Cardiac fibroblast (primary cell): ENCODE data around the gene ARL10.

Source experiments
- DNase-seq, 2 donors: peaks; one replicate each; pipeline versions ENCODE4 v3.0.0 to v3.0.0-alpha.2; 2010; ENCODE audit warnings: low read depth in 2 of 2
- H3K4me3 ChIP-seq, 2 donors: replicated peaks in 1 of 2; 1 replicate in 1 of 2; 2 replicates in 1 of 2; pipeline ENCODE4 v1.5.1; 2011; ENCODE audit warnings: low read depth in 2 of 2, low read length in 2 of 2, mild to moderate bottlenecking in 2 of 2, moderate library complexity in 1 of 2
- CTCF ChIP-seq: IDR thresholded peaks from one replicate; pipeline ENCODE4 v1.5.1; 2011; ENCODE audit warnings: low read depth, mild to moderate bottlenecking, low read length, inconsistent platforms

ARL10 gene

GRCh38 chr5:176426876-176427275, 61.6 kb downstream of the ARL10 start:
- no peak for DNase-seq
- H3K4me3 ChIP-seq = no peak overlapping the region
- no peak for TF ChIP-seq CTCF

GRCh38 chr5:176427971-176428370, 62.7 kb downstream of the ARL10 start:
- no peak for TF ChIP-seq CTCF
- DNase-seq = peak; percentile 26 to 46
- H3K4me3 ChIP-seq = no peak overlapping the region

- no peak for DNase-seq
- no peak for TF ChIP-seq CTCF
- no peak overlapping the region for H3K4me3 ChIP-seq
These were observed 64.7 kb downstream of the ARL10 start for GRCh38 chr5:176429972-176430371.
